GM23248 (cell line): ENCODE data around the gene C12orf75.

ENCODE experiments used
- EZH2 ChIP-seq: fragments of 200-600 bp; sonication (generic); IDR thresholded peaks from 2 replicates; pipeline ENCODE4 v1.6.1; 2018; ENCODE audit warnings: antibody characterized with exemption, mild to moderate bottlenecking; ENCODE audit not compliant: insufficient read depth, poor library complexity, severe bottlenecking
- EZH2phosphoT487 ChIP-seq: fragments of 200-600 bp; sonication (generic); IDR thresholded peaks from 2 replicates; pipeline ENCODE4 v1.6.1; 2018; ENCODE audit warnings: antibody characterized with exemption, moderate library complexity, mild to moderate bottlenecking, low read depth; ENCODE audit not compliant: insufficient read depth

GRCh38 chr12:105285378-105285777, 45.1 kb upstream of the C12orf75 start:
- TF ChIP-seq EZH2: no peak
- no peak for TF ChIP-seq EZH2phosphoT487
